Activated CD4-positive, alpha-beta T cell treated with anti-CD3 and anti-CD28 coated beads, Interleukin-2, amount 50 U/mL, for 4 hours (primary cell): ENCODE results near the gene TNNT1.
"Not testable (repeated sequence)": the region's sequence is repeated elsewhere in the genome, so short reads cannot be mapped to it uniquely, and the experiment has no call there.

Experiments used
- DNase-seq, 2 experiments: peaks; one replicate each; pipeline ENCODE4 v3.0.0-alpha.2; 2020

Gene TNNT1, protein sequence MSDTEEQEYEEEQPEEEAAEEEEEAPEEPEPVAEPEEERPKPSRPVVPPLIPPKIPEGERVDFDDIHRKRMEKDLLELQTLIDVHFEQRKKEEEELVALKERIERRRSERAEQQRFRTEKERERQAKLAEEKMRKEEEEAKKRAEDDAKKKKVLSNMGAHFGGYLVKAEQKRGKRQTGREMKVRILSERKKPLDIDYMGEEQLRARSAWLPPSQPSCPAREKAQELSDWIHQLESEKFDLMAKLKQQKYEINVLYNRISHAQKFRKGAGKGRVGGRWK

DNA sequence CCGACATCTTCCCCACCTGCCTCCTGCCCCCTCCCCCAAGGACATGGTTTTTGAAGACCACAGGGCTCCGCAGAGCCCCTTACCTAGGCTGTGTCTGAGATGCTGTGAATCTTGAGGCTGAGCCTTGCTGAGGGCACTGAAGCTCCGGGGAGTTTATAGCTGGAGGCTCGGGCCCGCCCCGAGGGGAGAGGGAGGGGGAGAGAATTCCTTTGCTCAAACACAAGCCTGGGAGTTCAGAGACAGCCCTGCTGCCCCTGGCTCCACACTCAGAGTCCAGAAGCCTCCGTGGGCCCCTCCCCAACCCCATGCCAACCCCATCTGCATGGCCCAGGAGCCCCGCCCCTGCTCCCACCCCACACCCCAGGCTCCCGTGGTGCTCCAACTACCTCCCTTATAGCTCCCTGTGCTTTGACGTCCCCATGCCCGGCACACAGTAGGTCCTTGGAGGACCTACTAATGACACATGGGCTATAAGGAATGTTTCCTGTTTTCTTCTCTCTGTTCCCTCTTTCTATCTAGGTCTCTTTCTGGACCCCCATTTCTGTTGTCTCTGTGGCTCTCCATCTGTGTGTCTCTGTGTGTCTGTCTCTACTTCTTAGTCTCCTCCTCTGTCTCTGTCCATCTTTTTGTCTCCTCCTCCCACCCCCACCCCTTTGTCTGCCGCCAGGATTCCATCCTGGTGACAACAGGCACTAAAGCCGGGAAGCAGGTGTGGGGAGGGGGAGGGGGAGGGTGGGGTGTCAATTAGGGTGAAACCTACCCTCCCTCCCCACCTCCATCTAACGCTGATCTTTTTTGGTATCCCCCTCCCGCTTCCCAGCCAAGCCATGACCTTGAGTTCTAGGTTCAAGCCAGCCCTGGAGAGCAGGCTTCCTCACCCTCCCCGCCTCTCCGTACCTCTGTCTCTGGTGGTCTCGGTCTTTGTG lies at the start of gene TNNT1:
TNNT1 (minus strand) TSS at position 129 of the 926 bp plus-strand sequence. CDS start 2,049 bp downstream, outside the sequence.
- no peak for DNase-seq

GRCh38 chr19:55198651-55199050 lies 49.6 kb upstream of the TNNT1 start:
- no peak for DNase-seq

GRCh38 chr19:55197528-55197927 lies 48.5 kb upstream of the TNNT1 start:
- DNase-seq = no peak

GRCh38 chr19:55196803-55197202 lies 47.8 kb upstream of the TNNT1 start:
- no peak for DNase-seq

DNA sequence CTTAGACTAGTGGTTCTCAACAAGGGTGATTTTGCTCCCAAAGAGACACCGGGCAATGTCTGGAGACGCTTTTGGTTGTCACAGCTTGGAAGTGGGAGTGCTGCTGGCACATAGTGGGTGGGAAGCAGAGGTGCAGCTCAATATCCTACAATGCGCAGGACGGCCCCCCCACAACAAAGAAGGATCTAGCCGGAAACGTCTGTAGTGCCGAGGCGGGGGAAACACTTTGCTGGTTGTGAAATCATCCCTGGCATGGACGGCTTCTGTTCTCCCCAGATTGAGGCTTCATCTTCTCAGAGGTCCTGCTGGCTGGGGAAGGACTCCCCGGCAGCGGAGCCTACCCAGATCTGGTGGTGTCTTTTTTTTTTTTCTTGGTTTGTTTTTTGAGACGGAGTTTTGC lies 44.5 kb upstream of the TNNT1 start:
- DNase-seq = no peak

DNA sequence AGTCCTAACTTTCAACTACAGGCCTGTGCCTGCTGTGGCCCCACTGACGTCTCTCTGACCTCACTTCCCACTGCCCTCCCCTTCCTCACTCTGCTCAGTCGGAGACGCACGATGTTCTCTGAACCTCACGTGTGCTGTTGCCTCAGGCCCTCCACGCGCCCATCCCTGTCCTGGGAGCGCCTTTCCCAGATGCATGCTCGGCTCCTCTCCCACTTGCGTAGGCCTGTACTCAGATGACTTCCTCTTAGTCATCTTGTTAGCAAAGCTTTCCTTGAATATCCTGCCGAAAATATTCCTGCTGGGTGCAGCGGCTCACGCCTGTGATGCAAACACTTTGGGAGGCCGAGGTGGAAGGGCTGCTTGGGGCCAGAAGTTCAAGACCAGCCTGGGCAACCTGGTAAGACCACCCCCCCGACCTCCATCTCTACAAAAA lies 40.4 kb upstream of the TNNT1 start:
- DNase-seq = no peak

- no peak for DNase-seq
These were observed 39.6 kb upstream of the TNNT1 start for GRCh38 chr19:55188625-55189024.

GRCh38 chr19:55186080-55186479 lies 37.1 kb upstream of the TNNT1 start:
- DNase-seq = no peak

DNA sequence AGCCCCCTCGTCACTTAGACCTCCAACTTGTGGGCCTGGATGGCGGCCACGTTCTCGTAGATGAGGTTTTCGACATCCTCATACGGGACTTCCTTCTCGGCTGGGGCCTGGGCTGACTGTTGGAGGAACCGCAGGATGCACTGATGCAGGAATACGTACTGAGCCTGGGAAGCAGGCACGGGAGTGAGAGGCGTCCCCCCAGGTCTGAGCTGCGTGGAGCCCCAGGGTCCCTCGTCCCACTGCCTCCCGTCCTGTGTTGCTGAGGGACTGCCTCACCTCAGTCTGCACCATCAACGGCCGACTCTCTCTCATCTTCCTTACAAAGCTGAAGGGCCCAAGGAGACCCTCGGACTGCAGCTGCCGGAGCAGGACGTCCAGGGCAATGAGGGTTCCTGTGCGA lies 32.7 kb upstream of the TNNT1 start:
- DNase-seq = no peak

DNA sequence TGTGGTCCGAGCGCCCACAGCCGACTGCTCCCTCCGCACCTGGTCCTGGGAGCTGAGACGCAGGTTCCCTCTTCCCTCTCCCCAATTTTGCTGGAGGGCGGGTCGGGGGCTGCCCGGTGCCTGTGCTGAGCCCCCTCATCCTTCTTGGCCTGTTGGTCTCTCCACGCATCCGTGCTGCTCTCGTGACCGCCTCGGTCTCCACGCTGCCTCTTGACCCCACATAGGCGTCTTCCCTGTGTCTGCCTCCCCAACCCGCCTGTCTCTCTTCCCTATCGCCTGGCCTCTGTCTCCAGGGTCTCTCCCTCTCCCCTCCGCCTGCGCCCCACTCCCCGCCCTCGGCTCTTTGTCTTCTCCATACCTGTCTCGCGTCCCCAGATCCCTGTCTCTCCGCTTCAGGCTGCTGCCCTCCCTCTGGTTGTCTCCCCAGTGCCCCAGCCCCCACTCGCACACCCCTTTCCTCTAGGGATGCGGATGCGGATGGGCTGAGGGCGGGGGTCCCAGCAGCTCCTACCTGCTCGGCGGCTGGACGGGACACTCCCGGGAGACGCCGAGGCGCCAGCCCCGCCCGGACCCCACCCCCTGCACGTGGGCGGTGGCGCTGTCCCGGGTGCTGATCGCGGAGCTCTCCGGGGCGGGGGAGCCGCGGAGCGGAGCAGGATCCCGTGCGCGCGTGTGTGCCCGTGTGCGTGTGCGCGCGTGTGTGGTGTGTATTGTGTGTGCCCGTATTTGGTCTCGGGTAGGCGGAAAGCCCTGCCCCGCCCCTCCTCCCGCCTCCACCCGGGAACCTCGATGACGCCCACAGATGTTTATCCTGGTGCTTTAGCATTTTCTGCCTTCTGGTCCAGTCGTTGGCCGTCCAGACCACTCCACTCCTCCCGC lies 30.8 kb upstream of the TNNT1 start, which contains the start of gene SYT5:
SYT5 (minus strand) TSS at position 684 of the 879 bp plus-strand sequence. CDS start 1,248 bp downstream, outside the sequence.
- DNase-seq = peak; percentile 45 to 49

DNA sequence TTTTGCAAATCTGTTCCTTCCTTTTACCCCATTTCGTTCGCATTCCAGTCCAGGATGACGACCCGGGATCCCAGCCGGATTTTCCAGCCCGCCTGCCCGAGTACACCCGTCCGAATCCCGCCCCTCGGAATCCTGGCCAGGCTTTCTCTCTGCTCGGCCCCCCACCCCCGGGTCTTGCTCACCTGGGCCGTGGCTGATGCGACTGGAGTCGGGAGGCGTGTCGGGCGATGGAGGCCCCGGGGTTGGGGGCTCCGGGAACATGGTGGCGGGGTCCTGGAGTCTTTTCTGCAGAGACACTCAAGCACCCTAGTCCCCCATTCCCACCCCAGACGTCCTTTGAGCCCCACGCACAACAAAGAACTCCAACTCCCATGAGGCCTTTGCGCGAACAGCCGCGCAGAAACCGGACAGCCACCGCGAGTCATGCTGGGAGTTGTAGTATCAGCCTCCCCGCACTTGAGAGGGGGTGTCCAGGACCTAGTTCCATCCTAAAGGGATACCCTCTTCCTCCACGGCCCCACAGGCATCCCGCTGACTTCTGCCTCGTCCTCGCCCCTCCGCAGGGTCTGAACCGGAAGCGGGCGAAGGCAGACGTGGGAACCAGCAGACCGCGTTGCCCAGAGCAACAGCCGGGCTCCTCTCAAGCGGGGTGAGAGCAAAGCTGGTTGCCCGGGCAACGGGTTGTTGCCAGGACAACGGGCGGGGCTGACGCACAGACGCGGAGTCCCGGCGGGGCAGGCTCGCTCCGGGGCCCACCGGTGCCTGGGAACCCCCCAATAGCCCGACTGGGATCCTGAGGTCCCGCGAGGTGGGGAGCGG lies 30.0 kb upstream of the TNNT1 start:
- DNase-seq = peak; percentile 87

DNA sequence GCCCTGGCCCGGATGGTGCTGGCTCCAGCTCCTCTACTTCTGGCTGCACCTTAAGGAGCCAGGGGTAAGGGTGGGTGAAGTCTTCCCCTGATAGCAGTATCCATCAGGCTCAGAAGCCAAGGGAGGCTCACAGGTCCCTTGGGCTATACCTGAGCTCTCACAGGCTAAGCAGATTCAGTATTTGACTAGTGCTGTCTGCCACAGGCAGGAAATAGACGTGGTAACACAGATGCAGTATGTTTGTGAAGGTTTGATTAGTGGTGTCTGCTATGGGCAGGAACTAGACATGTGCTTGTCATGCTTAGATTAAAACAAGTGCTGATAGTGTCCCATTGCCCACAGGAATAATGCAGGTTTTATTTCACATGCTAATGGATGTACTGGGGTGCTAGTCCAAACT lies 27.1 kb upstream of the TNNT1 start:
- no peak for DNase-seq

DNA sequence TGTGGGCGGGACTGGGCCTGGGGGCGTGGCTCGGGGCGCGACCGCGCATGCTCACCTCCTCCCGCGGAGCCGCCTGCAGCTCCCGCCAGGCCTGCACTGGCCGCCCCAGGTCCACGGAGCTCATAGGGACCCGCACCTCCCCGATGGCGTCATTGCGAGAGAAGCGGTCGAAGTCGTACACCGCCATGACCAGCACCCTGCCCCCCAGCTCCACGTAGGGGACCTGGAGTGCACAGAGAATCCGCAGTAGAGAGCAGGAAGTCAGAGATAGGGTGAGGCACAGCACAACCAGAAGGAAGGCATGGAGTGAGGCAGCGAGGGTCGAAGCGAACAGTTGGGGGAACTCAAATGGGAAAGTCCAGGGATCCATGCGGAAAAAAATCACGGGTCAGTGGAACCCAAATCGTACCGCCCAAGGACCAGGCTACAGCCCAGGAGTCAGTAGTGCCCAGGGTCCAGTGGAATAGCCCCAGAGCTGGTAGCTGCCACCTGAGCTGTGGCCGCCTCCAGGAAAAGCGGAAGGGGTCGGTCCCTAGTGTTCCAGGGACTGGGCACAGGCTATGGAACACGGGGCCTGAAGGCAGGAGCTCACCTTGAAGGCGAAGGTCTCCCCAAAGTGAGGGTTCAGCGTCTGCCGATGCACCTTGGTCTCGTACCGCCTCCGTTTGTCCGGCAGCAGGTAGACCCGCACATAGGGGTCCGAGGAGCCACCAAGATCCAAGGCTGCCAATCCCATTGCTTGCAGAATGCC lies 26.3 kb upstream of the TNNT1 start:
- DNase-seq = no peak

DNA sequence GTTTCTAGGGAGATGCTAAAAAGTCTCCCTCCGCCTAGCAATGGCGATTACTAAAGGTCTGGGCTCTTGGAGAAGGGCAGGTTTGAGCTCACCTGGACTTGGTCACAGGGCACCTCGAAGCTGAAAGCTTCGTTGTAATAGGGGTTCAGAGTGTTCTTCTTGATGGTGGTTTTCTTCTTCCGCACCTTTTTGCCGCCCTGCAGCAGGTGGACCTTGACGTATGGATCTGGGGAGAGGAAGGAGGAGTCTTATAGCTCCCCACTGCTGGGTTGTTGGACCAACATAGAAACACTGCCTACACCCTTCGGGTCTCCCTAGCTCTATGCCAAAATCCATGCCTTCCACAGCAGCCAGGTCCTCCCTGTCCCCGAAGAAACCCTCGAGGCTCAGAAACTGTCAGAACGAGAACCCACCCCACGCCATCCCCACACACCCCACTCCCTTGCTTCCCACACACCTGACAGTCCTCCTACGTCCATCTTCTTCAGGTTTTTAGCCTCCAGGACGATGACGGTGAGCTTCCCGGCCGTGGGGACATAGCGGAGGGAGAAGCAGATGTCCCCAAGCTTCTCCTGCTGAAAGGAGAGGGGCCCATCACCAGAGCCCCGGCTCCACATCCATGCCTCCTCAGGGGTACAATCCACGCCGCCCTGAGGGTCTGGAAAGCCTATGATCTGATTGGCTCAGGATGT lies 25.6 kb upstream of the TNNT1 start:
- DNase-seq = no peak

DNA sequence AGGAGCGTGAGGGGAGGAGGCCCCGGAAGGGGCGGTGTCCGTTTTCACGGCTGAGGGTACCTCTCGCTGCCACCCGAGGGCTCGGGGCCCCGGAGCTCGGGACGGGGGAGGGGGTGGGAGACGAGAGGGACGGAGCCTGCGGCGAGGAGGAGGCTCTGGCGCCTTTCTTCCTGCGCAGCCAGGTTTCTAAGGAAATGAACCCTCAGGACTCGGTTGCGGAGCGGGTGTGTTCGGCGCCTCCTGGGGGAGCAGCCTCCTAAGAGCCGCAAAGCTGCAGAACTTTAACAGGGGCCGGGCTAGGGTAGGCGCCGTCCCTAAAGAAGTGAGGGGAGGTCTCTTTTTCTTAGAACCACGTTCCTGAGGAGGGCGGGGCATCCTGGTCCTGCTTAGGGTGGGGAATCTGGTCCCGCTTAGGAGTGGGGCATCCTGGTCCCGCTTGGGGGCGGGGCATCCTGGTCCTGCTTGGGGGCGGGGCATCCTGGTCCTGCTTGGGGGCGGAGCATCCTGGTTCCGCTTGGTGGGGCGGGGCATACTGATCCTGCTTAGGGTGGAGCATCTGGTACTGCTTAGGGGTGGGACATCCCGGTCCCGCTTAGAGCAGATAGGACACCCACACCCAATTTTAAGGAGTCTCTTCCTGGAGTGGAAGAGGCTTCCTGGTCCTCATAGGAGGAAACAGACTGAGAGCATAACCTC lies 24.9 kb upstream of the TNNT1 start:
- no peak for DNase-seq

- DNase-seq = no peak
These were observed 24.2 kb upstream of the TNNT1 start for GRCh38 chr19:55173186-55173713.

- DNase-seq = no peak
These were observed 23.7 kb upstream of the TNNT1 start for GRCh38 chr19:55172741-55173140.

DNA sequence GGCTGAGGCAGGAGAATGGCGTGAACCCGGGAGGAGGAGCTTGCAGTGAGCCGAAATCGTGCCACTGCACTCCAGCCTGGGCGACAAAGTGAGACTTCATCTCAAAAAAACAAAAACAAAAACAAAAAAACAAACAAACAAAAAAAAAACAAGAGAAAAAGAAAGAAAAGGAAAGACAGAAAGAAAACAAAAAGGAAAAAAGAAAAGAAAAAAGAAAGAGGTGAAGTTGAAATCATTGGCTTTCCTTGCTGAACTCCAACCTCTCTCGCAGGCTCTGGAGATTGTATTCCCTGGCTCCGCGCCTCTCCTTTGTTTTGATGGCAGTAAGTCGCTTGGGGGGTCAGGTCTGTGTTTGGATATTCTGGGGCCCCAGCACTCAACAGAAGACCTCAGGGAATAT lies 23.3 kb upstream of the TNNT1 start:
- DNase-seq = not testable (repeated sequence)

DNA sequence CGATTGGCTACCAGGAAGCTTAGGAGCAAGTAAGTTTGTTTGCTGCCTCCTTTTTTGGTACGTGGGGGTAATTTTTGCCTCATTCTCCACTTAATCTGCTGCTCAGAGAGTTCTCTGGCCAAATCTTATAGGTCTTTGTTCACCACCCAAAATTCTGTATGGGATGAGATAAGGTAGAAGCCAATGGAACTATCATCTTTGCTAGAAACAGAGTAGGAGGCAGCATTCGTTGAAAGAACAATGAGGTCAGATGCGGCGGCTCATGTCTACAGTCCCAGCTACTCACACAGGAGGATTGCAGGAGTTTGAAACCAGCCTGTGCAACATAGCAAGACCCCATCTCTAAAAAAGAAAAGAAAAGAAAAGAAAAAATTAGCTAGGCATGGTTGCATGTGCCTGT lies 22.4 kb upstream of the TNNT1 start:
- no peak for DNase-seq

DNA sequence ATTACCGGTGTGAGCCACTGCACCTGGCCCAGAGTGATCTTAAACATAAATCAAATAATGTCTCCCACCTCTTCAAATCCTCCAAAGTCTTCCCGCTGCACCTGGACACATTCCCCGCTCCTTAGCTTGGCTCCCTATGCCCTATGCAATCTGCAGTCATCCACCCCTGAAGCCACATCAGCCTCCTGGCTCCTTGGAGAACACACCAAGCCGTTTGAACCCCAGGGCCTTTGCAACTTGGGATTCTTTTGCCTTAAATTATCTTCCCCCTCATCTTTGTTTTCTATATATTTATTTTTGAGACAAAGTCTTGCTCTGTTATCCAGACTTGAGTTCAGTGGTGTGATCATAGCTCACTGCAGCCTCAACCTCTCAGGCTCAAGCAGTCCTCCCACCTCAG lies 20.1 kb upstream of the TNNT1 start:
- DNase-seq = no peak
